HG02623 (cell line): ENCODE measurements around the gene NOTCH4.
"Not testable (repeated sequence)": the region's sequence is repeated elsewhere in the genome, so short reads cannot be mapped to it uniquely, and the experiment has no call there.

ENCODE experiments used
- ATAC-seq: cut with Tn5 transposase; IDR thresholded peaks from one replicate; pipeline ENCODE4 v1.9.1; 2021; ENCODE audit warnings: moderate library complexity; ENCODE audit not compliant: unreplicated experiment

Gene NOTCH4

DNA sequence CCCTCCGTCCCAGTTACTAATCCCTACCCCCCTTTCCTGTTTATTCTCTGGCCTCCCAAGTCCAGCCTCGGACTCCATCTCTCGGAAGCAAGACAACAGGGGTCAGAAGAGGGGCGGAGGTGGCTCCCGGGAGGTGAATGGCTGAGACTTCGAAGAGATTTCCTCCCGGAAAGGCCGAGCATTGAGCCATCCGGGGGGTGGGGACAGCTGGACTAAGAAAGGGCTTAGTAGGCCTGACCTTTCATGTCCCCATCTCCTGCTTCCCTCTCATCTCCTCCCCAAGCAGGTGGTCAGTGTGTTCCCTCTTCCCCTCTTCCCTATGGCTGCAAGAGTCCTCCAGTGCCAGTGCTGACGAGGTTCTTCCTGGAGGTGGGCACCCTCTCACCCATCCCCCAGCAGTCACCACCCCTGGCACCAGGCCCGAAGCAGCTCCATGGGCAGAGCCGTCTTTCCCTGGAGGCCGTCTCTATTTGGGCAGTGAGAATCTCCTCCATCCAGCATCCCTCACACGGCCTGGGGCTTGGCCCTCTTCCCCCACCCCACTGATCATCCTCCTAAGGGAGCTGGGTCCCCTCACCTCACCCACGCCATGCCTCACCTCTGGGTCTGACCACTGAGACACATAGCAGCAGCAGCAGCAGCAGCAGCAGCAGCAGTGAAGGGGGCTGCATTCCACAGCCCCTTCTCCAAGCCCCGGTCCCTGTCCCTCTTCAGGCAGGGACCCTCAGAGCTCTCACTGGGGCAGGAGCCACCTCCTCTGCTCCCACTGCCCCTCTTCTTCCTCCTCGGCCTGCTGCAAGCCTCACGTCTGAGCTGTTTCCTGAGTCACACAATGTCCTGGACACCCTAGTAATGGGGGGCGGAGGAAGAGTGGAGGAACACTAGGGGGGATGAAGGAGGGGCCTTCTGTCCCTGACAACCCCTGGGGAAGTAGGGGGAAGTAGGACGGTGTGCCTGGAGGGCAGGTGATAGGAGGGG, at the start of gene NOTCH4:
Gene NOTCH4 (minus strand): TSS at position 810 of the 978 bp plus-strand sequence. CDS start 139 bp downstream, at position 671.
- ATAC-seq = no peak

DNA sequence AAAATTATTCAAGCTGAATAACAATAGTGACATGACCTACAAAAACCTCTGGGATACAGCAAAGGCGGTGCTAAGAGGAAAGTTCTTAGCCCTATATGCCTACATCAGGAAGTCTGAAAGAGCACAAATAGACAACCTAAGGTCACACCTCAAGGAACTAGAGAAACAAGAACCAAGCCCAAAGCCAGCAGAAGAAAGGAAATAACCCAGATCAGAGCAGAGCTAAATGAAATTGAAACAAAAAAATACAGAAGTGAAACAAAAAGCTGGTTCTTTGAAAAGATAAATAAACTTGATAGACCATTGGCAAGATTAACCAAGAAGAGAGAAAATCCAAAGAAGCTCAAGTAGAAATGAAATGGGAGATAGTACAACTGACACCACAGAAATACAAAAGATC, 47.6 kb upstream of the NOTCH4 start:
- ATAC-seq = no peak

DNA sequence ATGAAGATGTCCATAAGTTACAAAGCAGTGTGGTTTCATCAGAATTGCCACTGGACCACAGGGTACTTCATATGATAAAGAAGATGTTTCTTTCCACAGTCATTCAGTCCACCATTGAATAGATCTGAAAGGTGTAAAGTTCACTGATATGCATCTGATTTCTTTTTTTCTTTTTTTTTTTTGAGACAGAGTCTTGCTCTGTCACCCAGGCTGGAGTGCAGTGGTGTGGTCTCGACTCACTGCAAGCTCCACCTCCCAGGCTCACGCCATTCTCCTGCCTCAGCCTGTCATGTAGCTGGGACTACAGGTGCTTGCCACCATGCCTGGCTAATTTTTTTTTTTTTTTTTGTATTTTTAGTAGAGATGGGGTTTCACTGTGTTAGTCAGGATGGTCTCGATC, 44.6 kb upstream of the NOTCH4 start:
- ATAC-seq = not testable (repeated sequence)

DNA sequence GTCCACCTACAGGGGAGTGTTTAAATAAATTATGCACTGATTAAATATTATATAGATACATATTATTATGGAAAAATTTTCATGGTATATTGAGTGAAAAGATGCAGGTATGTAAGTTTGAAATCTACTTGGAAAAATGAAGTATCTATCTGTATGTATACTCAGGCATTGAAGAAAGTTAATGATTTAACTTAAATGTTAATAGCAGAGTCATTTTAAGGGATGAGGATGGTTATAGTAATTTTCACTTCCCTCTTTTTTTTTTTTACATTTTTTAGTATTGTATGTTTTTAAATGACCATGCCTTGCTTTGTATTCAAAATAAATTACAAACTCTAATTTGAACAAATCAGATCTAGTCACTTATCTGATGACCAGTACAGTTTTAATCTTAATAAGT, 43.2 kb upstream of the NOTCH4 start:
- no peak for ATAC-seq

DNA sequence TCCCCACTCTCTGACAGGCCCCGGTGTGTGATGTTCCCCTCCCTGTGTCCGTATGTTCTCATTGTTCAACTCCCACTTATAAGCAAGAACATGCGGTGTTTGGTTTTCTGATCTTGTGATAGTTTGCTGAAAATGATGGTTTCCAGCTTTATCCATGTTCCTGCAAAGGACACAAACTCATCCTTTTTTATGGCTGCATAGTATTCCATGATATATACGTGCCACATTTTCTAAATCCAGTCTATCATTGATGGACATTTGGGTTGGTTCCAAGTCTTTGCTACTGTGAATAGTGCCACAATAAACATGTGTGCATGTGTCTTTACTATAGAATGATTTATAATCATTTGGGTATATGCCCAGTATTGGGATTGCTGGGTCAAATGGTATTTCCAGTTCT, 33.4 kb upstream of the NOTCH4 start:
- ATAC-seq = not testable (repeated sequence)

DNA sequence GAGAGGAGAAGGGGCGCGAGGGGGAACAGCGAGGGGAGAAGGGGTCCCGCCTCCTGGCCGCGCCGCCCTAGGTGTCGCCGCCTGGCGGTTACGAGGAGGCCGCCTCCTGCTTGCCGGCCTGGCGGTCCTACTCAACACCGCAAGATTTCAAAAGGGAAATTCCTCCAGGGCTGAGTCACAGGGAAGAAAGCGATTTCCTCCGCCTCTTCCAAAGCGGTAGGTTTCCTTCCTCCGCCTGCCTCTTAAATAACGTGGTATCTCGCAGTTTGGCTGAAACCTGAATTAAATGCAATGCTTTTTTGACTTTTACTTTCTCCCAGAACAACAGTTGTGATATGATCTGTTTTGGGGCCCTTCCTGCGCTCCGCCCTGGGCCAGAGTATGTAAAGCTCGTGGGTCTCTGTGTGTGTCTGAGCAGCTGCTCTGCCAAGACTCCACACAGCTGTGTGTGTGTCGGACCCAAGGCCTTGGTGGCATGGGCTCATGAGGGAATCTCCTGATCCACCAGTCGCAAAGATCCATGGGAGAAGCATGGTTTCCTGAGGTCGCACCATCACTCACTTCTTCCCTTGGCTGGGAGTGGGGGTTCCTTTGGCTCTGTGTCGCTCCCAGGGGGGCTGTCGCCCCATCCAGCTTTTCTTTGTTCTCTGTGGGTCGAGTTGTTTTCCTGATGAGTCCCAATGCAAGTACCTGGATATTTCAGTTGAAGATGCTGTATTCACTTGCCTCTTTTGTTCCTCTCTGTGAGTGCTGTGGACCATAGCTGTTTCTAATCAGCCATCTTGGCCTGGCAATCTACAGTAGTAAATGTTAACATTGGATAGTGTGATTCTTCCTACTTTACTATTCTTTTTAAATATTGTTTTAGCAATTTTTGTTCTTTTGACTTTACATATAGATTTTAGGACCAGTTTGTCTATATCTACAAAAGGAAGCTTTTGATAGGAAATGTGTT, 31.6 kb upstream of the NOTCH4 start:
- no peak for ATAC-seq

DNA sequence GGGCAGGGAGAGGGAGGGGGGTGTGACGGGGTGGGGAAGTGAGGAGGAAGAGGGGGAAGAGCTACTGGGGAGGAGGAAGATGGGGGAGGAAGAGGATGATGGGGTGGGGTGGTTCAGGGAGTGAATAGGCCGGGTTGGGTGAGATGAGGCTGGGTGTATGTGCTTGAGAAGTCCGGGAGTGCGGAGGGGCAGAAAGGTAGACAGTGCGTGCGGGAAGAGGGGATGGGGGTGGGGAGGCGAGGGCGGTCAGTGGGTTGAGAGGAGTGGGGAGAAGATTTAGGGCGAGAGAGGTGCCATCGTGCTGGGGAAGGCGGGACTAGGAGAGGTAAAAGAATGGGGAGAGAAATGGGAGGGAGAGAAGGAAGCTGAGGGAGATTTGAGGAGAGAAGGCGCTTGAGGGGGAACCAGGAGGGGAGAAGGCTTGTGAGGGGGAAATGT, 30.9 kb upstream of the NOTCH4 start:
- no peak for ATAC-seq

DNA sequence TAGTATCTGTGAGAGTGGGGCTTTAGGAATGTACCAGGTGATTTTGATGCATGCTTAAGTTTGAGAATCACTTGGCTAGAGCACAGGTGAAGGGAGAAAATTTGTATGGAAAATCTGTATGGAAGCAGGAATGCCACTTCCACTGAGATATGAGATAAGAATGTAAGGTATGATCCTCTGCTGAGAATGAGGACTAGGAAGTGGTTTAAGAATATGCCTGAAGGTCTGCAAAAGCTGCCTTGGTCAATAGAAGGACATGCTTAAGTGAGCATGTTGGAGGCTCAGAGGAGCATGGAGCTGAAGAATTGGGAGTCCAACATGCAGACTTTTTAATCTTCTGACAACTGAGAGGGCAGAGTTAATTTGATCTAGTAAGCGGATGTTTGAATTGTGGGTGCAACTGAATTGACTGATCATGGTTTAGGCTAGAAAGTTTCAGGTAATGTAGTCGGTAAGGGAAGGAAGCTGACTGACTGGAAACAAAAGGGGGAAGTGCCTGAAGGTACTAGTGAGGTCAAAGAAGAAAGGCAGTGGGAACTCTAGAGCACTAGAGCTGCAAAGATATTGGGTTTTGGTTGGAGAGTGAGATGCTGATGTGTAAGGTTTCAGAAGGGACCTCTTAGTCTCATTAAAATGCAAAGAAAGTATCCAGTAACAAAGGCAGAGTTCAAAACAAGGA, 28.6 kb upstream of the NOTCH4 start:
- no peak for ATAC-seq

DNA sequence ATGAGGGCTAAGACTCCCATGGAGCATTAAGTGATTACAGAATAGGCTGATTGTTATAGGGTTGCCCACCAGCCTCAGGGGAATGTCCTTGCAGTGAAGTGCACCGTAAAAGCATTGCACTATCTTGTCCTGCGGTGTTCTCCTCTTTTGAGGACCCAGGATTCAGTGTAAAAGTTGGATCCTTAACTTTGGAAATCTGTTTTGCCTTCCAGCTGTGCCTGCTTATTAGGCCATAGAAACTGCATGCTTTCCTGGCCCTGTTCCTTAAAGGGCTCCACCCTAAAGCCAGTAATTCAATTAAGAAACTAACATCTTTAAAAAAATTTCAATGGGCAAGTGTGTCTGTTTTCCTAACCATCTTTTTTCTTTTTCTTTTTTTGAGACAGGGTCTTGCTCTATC, 25.4 kb upstream of the NOTCH4 start:
- ATAC-seq = no peak

DNA sequence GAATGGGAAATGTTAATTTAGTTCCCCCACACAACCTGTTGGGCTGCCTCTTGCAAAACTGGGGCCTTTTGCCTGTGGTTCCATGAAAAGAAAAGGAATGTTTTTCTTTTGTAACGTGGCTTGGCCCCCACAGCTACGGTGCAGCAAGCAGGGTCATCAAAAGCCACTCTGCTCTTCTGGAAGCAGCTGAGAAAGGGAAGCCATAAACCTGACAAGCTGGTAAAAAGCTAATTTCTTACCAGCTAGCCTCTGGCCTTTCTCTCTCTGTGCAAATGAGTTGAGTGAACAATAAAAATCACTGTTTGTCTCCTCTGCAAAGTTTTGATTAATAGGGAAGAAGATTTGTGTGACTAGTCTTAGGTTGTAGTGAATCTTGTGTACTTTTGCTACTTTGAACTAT, 23.5 kb upstream of the NOTCH4 start:
- ATAC-seq = no peak

DNA sequence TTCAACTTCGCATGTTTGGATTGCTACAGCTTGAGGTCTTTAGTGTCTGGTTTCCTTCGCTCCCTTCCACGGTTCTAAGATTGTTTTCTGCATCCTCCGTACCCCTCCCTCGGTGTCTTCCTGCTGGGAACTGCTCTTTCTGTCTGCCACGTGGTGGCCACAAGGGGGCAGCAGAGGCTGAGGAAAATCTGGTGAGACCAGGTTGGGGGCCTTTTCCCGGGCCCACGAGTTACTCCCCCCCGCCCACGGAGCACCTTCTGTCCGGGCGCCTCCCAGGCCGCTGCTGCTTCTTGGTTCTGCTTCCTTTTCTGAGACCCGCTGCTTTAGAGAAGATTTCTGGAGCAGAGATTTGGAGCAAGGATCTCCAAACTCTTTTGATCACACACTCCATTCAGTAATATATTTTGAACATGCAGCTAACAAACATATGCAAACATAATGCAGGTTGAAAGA, 21.1 kb upstream of the NOTCH4 start:
- no peak for ATAC-seq

DNA sequence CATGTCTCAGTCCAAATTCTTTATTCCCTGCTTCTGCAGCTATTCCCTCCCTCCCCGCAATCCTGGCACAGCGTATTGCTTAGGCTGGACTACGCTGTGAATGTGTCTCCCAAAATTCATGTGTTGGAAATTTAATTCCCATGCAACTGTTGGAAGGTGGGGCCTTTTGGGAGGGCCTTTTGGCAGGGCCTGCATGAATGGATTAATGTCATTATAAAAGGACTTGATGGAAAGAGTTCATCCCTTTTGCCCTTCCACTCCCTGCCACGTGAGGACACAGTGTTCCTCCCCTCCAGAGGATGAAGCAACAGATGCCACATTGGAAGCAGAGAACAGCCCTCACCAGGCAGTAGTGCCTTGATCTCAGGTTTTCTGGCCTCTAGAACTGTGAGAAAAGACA, 20.4 kb upstream of the NOTCH4 start:
- ATAC-seq = no peak

DNA sequence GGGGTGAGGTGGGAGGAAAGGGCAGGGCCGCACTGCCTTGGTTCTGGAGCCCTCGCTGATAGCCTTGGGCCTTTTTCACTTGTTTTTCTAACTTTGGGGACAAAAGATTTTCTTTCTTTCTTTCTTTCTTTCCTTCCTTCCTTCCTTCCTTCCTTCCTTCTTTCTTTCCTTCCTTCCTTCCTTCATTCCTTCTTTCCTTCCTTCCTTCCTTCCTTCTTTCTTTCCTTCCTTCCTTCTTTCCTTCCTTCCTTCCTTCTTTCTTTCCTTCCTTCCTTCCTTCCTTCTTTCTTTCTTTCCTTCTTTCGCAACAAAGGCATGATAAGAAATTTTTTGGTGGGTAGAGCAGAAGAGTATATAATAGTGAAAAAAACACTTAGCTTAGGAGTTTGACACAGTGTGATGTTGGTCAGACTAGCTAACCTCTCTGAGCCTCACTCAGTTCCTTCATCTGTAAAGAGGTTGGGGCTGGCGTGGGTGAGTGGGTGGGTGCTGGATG, 18.5 kb upstream of the NOTCH4 start:
- not testable (repeated sequence) for ATAC-seq

DNA sequence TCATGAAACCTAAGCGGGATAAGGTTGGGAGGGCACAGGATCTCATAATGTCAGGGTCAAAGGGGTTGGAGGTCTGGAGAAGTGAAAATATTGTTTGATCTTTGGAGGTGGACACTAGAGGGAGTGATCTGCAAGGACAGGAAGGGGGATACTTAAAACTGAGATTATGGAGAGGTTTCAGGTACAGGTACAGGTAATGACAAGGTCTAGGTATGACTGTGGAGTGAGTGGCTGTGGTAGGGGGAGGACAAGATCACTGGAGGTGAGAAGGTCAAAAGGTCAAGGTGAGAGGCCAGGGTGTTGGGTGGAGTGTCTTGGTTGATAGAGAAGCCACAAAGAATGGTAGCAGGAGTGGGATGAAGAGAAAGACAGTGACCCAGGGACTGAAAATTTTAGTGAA, 16.8 kb upstream of the NOTCH4 start:
- ATAC-seq = no peak

DNA sequence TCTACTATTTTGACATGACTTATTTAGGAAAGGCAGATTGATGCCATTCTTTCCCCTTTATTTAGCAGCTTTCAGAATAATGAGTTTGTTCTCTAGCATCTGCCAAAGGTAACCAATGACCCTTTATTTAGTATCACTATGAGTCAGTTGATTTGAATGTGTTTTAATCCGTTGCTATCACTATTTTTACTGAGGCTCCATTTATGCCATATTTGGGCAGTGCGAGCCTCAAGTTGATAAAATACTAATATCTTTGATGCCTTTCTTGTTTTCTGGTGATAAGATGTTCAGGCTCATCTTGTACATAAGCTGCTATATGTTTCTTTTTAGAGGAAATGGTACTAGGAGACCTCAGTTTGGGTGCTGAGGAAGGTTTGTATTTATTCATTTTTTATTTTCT, 15.6 kb upstream of the NOTCH4 start:
- no peak for ATAC-seq

DNA sequence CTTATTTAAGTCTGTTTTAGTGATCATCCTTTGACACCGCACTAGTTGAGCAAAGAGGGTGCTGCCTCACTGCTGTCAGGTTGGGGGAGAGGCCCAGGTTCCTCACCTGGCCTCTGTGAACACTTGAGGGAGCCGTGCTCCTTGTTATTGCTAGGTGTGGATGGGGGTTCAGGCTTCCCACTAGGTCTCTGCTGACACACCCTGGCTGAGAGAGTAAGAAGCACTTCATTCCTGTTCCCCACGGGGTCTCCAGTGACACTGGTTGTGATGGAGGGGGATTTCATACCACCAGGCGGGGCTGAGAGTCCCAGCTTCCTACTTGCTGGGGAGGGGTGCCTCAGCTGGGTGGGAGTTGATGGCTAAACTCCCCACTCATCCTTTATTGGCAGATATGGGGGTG, 11.1 kb upstream of the NOTCH4 start:
- no peak for ATAC-seq

DNA sequence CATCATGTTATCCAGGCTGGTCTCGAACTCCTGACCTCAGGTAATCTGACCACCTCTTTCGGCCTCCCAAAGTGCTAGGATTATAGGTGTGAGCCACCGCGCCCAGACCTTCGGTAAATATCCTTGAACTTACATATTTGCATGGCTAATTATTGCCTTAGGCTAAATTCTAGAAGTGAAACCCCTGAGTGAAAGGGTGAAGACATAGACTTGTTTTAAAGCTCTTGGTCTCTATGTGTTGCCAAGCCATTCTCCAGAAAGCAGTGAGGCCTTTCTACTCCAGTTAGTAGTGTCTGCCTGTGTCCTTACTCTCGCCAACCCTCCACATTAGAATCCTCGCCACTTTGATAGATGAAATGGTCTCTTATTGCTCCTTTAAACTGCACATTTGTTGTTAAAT, 2.6 kb upstream of the NOTCH4 start:
- ATAC-seq = no peak

DNA sequence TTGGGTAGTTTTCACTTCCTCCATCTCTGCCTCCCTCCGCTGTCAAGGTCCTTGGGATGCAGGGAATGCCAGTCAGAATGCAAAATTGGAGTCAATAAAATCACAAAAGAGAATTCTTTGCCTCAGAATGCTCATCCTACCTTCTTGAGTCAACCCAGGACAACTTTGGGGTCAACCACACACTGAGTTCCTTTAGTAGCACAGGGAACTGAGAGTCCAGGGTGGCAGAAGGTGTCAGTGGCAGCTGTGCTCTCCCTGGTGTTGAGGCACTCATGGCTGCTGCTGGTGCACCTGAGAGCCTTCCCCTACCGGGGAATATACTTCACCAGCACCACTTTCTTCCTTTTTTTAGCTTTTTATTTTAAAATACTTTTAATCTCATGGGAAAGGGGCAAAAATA, 829 bp upstream of the NOTCH4 start:
- no peak for ATAC-seq

DNA sequence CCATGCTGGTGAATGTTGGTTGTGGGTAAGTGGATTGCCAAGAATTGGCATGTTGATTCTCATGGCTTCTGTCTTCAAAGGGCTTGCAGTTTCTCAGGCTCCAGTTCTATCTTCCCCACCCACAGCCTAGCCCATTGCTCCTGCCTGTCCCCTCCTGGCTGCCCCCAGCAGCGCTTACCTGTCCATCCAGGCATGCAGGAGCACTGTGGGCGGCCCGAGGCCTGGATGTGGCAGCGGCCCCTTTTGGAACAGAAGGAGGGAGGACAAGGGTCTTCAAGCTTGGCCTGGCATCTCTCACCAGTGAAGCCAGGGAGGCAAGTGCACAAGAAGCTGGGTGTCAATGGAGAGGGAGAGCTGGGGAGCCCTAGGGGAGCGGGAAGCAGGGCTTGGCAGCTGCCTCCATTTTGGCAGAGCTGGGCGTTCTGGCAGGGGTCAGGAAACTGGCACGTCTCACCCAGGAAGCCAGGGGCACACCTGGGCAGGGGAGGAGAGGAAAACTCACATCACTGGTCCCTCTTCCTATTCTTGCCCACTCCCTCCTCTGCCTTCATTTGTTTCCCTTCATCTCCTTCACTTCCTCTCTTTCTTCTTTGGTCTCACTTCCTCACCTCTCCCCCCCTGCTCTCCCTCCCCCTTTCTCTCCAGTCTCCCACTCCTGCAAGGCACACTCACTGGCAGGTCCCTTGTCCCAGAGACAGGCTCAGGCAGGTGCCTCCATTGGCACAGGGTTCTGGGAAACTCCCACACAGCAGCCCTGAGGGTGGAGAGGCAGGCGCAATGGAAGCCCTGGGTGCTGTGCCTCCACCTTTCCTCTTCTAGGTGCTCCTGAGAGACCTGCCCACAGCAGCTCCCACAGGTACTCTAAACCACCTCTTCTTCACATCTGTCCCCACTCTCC, 1.3 kb downstream of the NOTCH4 start:
- no peak for ATAC-seq

DNA sequence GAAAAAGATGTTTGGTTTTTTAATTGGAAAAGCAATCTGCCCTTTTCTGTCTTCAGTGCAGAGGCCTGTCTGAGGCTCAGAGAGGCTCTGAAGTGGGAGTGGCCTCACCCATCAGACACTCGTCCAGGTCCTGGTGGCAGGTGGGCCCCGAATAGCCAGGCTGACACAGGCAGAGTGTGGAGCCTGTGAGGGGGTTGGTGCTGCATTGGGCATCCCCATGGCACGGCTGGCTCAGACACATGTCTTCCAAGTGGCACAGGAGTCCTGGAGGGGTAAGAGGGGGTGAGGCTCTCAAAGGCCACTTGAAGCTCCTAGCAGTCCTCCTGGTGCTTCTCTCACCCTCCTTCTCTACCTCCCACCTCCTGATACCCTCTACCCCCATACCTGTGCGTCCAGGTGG, 3.8 kb downstream of the NOTCH4 start:
- no peak for ATAC-seq
